Measurements from ENCODE around the gene TMA7B. TPM values are rescaled to one million over a fixed set of nuclear protein-coding genes. Genes with fewer than 3 reads are reported as not detected.

Gene TMA7B
- total and polyA plus RNA-seq, 10 donors, result 0.29 to 4.2 (median 2.5) TPM

- intact Hi-C loops (cut with DNase I; ENCODE audit: low total_unique reads), result loop anchor here (5.0 kb wide), 1 partner anchor 39 kb away; no protein-coding TSS in a partner anchor
- DNase-seq, result no peak
- Histone ChIP-seq H3K4me3 (no peak overlapping the region), H3K27me3 (replicated peaks in 1 of 7) (no peaks in the 10 kb centered on the region), H3K9me3 (no peaks in the 10 kb centered on the region), H3K36me3 (no peaks in the 10 kb centered on the region), H3K4me1 (peaks cover 2 to 88% (median 54%) of the 10 kb centered on the region in 6 donors), H3K27ac (peak overlapping the region in 4 of 8 donors; percentile 43 to 65 (median 53))
- WGBS, 5 donors, result 46 to 54% (median 50%) methylated on average over 6 of the region's 6 CpGs
- no peak for TF ChIP-seq POLR2AphosphoS5 (IDR thresholded peaks at IDR 0.05)
- TF ChIP-seq POLR2A (IDR thresholded peaks at IDR 0.05), result no peak
- TF ChIP-seq CTCF (IDR thresholded peaks at IDR 0.05 in 8 of 11, conservative IDR thresholded peaks at IDR 0.05 in 3 of 11), result no peak
These were observed 23.6 kb upstream of the TMA7B start for GRCh38 chr22:39936523-39937145.

- WGBS, 5 donors, result 58 to 68% (median 62%) methylated on average over 3 of the region's 3 CpGs
- Histone ChIP-seq H3K36me3 (no peaks in the 10 kb centered on the region), H3K27ac (peak overlapping the region in 4 of 8 donors; percentile 43 to 65 (median 53)), H3K27me3 (replicated peaks in 1 of 7) (no peaks in the 10 kb centered on the region), H3K4me1 (peaks cover 0 to 89% (median 46%) of the 10 kb centered on the region in 6 donors), H3K4me3 (no peak overlapping the region), H3K9me3 (no peaks in the 10 kb centered on the region)
- TF ChIP-seq CTCF (IDR thresholded peaks at IDR 0.05 in 8 of 11, conservative IDR thresholded peaks at IDR 0.05 in 3 of 11), result no peak
- TF ChIP-seq POLR2A (IDR thresholded peaks at IDR 0.05), result no peak
- TF ChIP-seq POLR2AphosphoS5 (IDR thresholded peaks at IDR 0.05), result no peak
- no peak for DNase-seq
- intact Hi-C loops (cut with DNase I; ENCODE audit: low total_unique reads), result loop anchor here (5.0 kb wide), 1 partner anchor 41 kb away; no protein-coding TSS in a partner anchor
These were observed 22.3 kb upstream of the TMA7B start for GRCh38 chr22:39937906-39938305.

- WGBS, 5 donors, result 81 to 92% (median 89%) methylated on average over 14 of the region's 14 CpGs
- peak overlapping the region in 4 of 8 donors; percentile 24 to 65 (median 53) for H3K27ac ChIP-seq
- H3K36me3 ChIP-seq, result no peaks in the 10 kb centered on the region
- H3K27me3 ChIP-seq (replicated peaks in 1 of 7), result no peaks in the 10 kb centered on the region
- no peak overlapping the region for H3K4me3 ChIP-seq
- intact Hi-C loops (cut with DNase I; ENCODE audit: low total_unique reads), result loop anchor here (5.0 kb wide), 1 partner anchor 41 kb away; no protein-coding TSS in a partner anchor
- no peak for TF ChIP-seq CTCF (IDR thresholded peaks at IDR 0.05 in 8 of 11, conservative IDR thresholded peaks at IDR 0.05 in 3 of 11)
- TF ChIP-seq POLR2AphosphoS5 (IDR thresholded peaks at IDR 0.05), result no peak
- TF ChIP-seq POLR2A (IDR thresholded peaks at IDR 0.05), result no peak
- no peak for DNase-seq
- no peaks in the 10 kb centered on the region for H3K9me3 ChIP-seq
- peaks cover 0 to 84% (median 42%) of the 10 kb centered on the region in 6 donors for H3K4me1 ChIP-seq
These were observed 21.6 kb upstream of the TMA7B start for GRCh38 chr22:39938509-39939111.

- H3K4me1 ChIP-seq, result peaks cover 0 to 75% (median 40%) of the 10 kb centered on the region in 6 donors
- no peaks in the 10 kb centered on the region for H3K36me3 ChIP-seq
- H3K27me3 ChIP-seq (replicated peaks in 1 of 7), result no peaks in the 10 kb centered on the region
- intact Hi-C loops (cut with DNase I; ENCODE audit: low total_unique reads), result loop anchor here (5.0 kb wide), 1 partner anchor 43 kb away; no protein-coding TSS in a partner anchor
- no peak overlapping the region for H3K4me3 ChIP-seq
- no peak for DNase-seq
- no peak for TF ChIP-seq POLR2AphosphoS5 (IDR thresholded peaks at IDR 0.05)
- no peak for TF ChIP-seq CTCF (IDR thresholded peaks at IDR 0.05 in 8 of 11, conservative IDR thresholded peaks at IDR 0.05 in 3 of 11)
- TF ChIP-seq POLR2A (IDR thresholded peaks at IDR 0.05), result no peak
- no peaks in the 10 kb centered on the region for H3K9me3 ChIP-seq
- peak overlapping the region in 1 of 8 donors; percentile 22 for H3K27ac ChIP-seq
- WGBS, 5 donors, result 84 to 98% (median 97%) methylated on average over 3 of the region's 3 CpGs
These were observed 20.4 kb upstream of the TMA7B start for GRCh38 chr22:39939830-39940229.
